Right cardiac atrium (tissue), 5 donors: ENCODE results near the gene FCAMR. TPM values are rescaled to one million over a fixed set of nuclear protein-coding genes. Genes with fewer than 3 reads are reported as not detected.
A peak's percentile ranks its signal among the peaks of the same experiment; 100 is the strongest.
"Not testable (repeated sequence)": the region's sequence is repeated elsewhere in the genome, so short reads cannot be mapped to it uniquely, and the experiment has no call there.

Source experiments
- ATAC-seq, 2 donors: fragments of 200-7000 bp; cut with Tn5 transposase; one replicate each; pipeline versions ENCODE4 v1.8.0 to v1.9.1; 2020; ENCODE audit warnings: moderate library complexity in 2 of 2, mild to moderate bottlenecking in 1 of 2
- DNase-seq, 3 donors: peaks; one replicate each; pipeline ENCODE4 v3.0.0-alpha.2; 2020
- H3K27ac ChIP-seq: one replicate; pipeline ENCODE4 v1.5.1; 2013; ENCODE audit warnings: mild to moderate bottlenecking, low read length, control low read depth, moderate library complexity
- H3K27me3 ChIP-seq: one replicate; pipeline ENCODE4 v1.6.1; 2013; ENCODE audit not compliant: control insufficient read depth, insufficient read depth
- H3K4me1 ChIP-seq: one replicate; pipeline ENCODE4 v1.6.1; 2013; ENCODE audit warnings: low read length; ENCODE audit not compliant: control insufficient read depth, insufficient read depth
- H3K4me3 ChIP-seq: one replicate; pipeline ENCODE4 v1.5.1; 2013; ENCODE audit warnings: low read length, control low read depth
- H3K9me3 ChIP-seq: one replicate; pipeline ENCODE4 v1.6.1; 2013; ENCODE audit warnings: low read length; ENCODE audit not compliant: control insufficient read depth
- WGBS: extraction: QIAGEN DNeasy Blood & Tissue Kit; methylation state at CpG from one replicate; pipeline ENCODE4 v1.1.7; 2013; 5-methylcytosine and 5-hydroxymethylcytosine counted together
- intact Hi-C, 4 donors: fragments of 100-400 bp; cut with DNase I; formaldehyde crosslinking; loops; one replicate each; pipeline versions ENCODE4 v1.11.0 to v1.14.0; 2022 to 2023
- polyA plus RNA-seq: library from polyadenylated mRNA; stranded (reverse); fragments of 200-250 nt; gene quantifications from one replicate; pipeline ENCODE4 v1.2.3, GENCODE V29; 2013
- total RNA-seq, 4 donors: library from RNA; stranded (reverse); fragmentation: NEBNext Ultra II Directional; extraction: Animal tissue kit (Norgen Biotek cat#: 25700); gene quantifications; one replicate each; pipeline ENCODE4 v1.2.1, GENCODE V29; 2021
- donor health status: healthy with polysubstance abuse.
- donor health status: DM: no; HTN: yes; CAD: no.
- donor health status: DM: no; HTN: no; CAD: no.
- donor health status: DM: no; HTN: yes; CAD: no; lungs with severe emphysema.
- donor health status: DM: yes; HTN: yes; CAD: no.

The FCAMR gene
- total and polyA plus RNA-seq, 5 donors, result not detected

DNA sequence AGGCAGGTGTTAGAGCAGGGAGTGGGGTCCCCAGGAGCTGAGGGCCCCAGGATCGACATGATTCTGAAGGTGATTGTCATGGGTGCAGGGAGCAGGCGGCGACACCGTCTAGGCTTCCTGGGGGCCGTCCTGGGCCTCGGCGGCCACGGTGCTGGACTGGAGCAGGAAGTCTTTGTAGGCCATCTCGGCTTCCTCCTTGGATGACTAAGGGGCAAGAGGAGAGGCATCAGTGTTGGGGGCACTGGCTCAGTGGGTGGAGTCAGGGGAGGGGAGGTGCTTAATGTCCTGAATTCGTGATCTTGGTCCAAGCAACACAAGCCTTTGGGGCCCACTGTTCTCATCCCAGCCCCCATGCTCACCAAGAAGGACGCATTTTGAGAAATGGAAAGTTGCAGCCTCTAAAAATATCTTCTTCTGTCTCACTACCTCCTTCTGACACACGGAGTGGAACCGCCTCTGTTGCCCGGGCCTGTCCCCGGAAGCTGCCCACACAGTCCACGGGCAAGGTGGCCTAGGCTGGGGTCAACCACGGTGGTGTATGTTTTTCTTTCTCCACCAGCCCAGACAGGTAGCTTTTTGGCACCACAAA, 40.0 kb downstream of the FCAMR start:
- Histone ChIP-seq H3K4me1 (no peaks in the 10 kb centered on the region), H3K9me3 (no peaks in the 10 kb centered on the region), H3K27ac (no peak overlapping the region), H3K27me3 (no peaks in the 10 kb centered on the region), H3K4me3 (no peak overlapping the region)
- intact Hi-C loops, result no loop called here
- 74% methylated on average over 17 of the region's 17 CpGs for WGBS
- ATAC-seq (no peak), DNase-seq (no peak)

DNA sequence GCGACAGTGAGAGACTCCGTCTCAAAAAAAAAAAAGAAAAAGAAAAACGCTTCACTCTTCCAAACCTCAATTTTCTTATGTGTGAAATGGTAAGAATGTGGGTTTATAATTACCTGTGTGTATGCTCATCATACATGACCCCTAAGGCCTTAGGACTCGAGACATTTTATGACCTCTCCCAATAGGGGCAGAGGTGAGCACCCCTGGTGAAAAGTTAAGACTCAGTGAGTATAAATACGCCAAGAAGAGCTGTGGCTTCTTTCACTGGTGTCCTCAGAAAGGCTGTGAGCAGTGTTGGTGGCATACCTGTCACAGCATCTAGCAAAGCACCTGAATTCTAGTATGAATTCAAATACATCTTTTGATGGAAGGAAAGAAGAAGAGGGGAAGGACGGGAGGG, 40.7 kb downstream of the FCAMR start:
- WGBS, result 89% methylated on average over 6 of the region's 6 CpGs
- Histone ChIP-seq H3K9me3 (no peaks in the 10 kb centered on the region), H3K27me3 (no peaks in the 10 kb centered on the region), H3K27ac (no peak overlapping the region), H3K4me1 (no peaks in the 10 kb centered on the region), H3K4me3 (no peak overlapping the region)
- intact Hi-C loops, result no loop called here
- DNase-seq (no peak), ATAC-seq (no peak)

DNA sequence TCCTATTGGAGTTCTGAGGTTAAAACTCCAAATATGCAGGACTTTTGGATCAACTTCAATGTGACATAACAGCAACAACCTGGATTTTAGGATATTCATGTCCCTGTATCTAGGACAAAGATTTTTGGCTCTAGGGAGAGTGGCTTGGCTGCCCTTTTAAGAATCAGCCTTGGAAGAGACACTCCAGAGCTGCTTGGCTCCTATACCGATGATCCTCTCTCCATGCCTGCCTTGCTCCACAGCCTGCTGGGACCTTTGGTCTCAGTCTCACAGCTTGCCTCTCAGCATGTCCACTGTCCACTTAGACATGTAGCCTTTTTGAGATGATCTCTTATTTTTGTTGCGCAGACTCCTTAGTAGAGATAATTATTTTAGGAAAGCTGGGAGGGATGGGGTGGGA, 44.0 kb downstream of the FCAMR start:
- no peak overlapping the region for H3K27ac ChIP-seq
- 70% methylated on average over 2 of the region's 2 CpGs for WGBS
- no peaks in the 10 kb centered on the region for H3K9me3 ChIP-seq
- no peaks in the 10 kb centered on the region for H3K4me1 ChIP-seq
- intact Hi-C loops, result no loop called here
- DNase-seq, result no peak
- H3K27me3 ChIP-seq, result no peaks in the 10 kb centered on the region
- H3K4me3 ChIP-seq, result no peak overlapping the region
- ATAC-seq, result no peak

DNA sequence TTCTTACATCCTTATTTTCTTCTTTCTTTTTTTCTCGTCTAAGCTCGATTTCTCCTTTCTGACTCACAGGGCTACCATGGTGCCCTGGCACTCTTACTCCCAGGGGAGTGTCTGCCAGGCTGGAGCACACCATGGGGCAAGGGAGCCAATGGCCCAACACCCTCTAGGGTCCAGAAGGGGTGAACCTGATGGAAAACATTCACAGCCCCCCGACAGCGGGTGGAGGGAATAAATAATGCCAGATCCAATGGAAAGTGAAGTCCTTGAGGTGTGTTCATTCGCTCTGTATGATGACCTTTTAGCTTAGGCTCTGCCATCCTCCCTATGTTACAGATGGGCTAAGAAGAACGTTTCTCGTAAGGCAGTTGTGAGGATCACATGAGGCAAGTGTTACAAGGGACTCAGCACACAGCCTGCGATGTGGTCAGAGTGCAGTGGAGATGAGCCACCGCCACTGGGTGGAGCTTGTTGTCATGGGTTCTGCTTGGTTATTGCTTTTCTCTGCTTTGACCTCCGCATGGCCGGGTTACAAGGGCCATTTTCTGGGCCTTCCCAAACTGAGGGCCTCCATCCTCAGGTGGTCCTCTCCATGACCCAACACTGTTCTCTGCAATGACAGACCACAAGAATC, 45.0 kb downstream of the FCAMR start:
- WGBS, result 79% methylated on average over 11 of the region's 11 CpGs
- H3K27ac ChIP-seq, result no peak overlapping the region
- peak; percentile 30 to 74 (median 67) for DNase-seq
- intact Hi-C loops, result no loop called here
- no peaks in the 10 kb centered on the region for H3K4me1 ChIP-seq
- ATAC-seq, result peak; percentile 36 to 46
- no peak overlapping the region for H3K4me3 ChIP-seq
- no peaks in the 10 kb centered on the region for H3K9me3 ChIP-seq
- H3K27me3 ChIP-seq, result no peaks in the 10 kb centered on the region

DNA sequence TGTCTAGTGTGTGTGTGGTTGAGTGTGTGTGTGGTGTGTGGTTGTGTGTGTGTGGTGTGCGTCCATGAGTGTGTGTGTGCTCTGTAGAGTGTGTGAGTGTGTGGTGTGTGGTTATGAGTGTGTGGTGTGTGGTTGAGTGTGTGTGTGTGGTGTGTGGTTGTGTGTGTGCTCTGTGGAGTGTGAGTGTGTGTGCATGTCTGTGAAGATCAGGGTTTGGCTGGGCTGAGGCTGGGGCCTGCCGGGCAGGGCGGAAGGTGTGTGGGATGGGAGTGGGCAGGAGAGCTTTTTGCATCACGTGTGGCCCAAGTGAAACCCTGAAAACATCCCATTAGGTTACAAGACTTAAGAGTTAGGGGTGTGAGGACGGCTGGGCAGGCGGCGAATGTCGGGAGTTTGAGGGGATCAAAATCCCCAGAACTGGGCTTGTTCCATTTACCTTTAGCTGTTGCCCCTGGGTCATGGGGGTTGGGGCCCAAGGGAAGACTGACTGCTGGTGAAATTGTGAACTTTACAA, 45.6 kb downstream of the FCAMR start:
- no peaks in the 10 kb centered on the region for H3K4me1 ChIP-seq
- no peak for ATAC-seq
- H3K4me3 ChIP-seq, result no peak overlapping the region
- WGBS, result 83% methylated on average over 8 of the region's 8 CpGs
- intact Hi-C loops, result no loop called here
- no peaks in the 10 kb centered on the region for H3K27me3 ChIP-seq
- H3K9me3 ChIP-seq, result no peaks in the 10 kb centered on the region
- DNase-seq, result no peak
- no peak overlapping the region for H3K27ac ChIP-seq

DNA sequence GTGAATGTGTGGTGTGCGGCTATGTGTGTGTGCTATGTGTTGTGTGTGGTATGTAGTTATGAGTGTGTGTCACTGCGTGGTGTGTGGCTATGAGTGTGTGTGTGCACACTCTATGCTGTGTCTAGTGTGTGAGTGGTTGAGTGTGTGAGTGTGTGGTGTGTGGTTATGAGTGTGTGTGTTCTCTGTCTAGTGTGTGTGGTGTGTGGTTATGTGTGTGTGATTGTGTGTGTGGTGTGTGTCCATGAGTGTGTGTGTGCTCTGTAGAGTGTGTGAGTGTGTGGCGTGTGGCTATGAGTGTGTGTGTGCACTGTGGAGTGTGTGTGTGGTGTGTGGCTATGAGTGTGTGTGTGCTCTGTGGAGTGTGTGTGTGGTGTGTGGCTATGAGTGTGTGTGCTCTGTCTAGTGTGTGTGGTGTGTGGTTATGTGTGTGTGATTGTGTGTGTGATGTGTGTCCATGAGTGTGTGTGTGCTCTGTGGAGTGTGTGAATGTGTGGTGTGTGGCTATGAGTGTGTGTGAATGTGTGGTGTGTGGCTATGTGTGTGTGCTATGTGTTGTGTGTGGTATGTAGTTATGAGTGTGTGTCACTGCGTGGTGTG, 46.2 kb downstream of the FCAMR start:
- H3K27ac ChIP-seq, intact Hi-C loops, H3K4me3 ChIP-seq, H3K27me3 ChIP-seq, H3K9me3 ChIP-seq, H3K4me1 ChIP-seq, DNase-seq: not testable (repeated sequence)
- peak; percentile 47 to 52 for ATAC-seq
- 97% methylated on average over 4 of the region's 4 CpGs for WGBS

DNA sequence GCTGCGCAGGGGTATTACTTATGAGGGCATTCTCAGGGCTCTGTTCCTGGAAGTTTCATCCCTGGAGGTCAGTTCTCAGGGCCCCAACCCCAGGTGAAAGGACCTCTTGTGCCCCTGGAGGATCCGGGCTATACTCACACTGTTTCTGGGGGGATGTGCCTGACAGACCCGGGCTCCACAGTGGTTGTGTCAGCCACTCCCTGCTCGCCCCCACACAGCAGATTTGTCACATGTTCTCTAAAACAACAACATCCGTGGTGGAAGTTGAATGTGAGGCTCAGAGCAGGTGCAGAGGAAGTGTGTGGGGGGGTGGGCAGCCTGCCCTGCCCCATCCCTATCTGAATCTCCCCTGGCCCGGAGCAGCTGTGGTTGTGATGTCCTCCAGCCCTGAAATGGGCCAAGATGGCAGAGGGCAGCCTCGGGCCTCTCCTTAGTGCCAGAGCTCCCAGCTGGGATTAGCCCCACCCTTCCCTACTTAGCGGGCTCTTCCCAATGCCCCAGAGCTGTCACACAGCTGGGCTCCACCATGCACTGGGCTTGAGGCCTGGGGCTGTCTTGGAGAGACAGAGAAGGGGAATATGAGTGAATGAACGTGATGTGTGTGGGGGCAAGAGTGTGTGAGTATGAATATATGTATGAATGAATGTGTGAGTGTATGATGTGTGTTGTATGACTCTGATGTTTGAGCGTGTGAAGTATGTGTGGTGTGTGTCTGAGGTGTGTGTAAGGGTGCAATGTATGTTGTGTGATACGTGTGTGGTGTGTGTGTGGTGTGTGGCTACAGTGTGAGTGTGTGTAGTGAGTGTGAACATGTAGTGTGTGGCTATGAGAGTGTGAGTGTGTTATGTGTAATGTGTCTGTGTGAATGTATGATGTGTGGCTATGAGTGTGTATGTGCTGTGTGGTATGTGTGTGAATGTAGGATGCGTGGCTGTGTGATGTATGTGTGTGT, 47.0 kb downstream of the FCAMR start:
- intact Hi-C loops, result no loop called here
- peak in 1 of 2 donors; percentile 20 for ATAC-seq
- DNase-seq, result no peak
- 64% methylated on average over 12 of the region's 12 CpGs for WGBS
- Histone ChIP-seq H3K27me3 (no peaks in the 10 kb centered on the region), H3K27ac (no peak overlapping the region), H3K4me1 (no peaks in the 10 kb centered on the region), H3K4me3 (no peak overlapping the region), H3K9me3 (no peaks in the 10 kb centered on the region)

DNA sequence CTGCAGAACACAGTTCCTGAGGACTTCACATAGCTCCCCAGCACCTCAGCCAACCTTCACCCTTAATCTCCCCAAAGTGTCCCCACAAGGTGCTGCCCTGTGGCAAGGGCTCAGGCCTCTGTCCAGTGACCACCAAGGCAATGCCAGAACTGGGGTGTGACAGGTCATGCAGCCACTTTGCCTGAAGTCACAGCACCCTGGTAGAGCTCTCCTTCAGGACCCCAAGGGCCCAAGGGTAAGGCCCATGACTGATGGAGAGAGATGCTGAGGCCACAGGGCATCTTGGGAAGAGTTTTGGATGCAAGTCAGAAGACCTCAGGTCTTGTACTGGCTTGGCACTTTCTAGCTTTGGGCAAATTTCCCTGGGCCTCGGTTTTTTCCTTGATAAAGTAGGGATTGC, 47.7 kb downstream of the FCAMR start:
- 79% methylated on average over 1 of the region's 1 CpG for whole genome bisulfite sequencing
- no peak for DNase-seq
- no peaks in the 10 kb centered on the region for H3K27me3 ChIP-seq
- H3K4me3 ChIP-seq, result no peak overlapping the region
- no peaks in the 10 kb centered on the region for H3K9me3 ChIP-seq
- H3K27ac ChIP-seq, result no peak overlapping the region
- no peak for ATAC-seq
- H3K4me1 ChIP-seq, result no peaks in the 10 kb centered on the region
- intact Hi-C loops, result no loop called here

DNA sequence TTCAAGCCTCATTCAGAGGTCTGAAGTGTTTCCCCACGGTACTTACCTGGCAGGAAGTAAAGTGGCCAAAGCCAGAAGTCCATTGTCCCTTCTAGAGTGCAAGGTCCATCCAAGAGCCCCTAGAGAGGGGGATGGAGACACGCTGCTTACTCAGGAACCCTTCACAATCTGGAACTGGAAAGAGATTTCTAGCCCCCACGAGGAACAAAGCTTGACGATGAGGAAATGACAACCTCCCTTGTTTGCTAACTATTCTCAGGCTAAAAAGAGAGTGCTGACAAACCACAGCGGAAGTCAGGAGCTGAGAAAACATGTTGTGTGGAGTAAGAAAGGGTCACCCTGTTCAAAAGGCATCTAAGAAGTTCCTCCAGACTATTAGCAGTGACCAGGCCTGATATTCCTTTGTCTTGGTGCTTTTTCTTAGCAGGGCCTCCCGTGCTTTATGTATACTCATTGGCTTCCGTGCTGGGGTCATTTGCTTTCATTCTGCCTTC, 48.4 kb downstream of the FCAMR start, which contains the start of gene FCMR:
FCMR (minus strand) TSS at position 170 of the 494 bp plus-strand sequence; CDS start at position 83, 87 bp downstream.
- no peak within 1 kb of the TSS for H3K27ac ChIP-seq
- no peaks in the 10 kb centered on the region for H3K9me3 ChIP-seq
- ATAC-seq, result peak in 1 of 2 donors; percentile 24
- no peak within 1 kb of the TSS for H3K4me3 ChIP-seq
- 45% methylated on average over 7 of the region's 7 CpGs for WGBS
- H3K27me3 ChIP-seq, result no peaks in the 10 kb centered on the region
- DNase-seq, result no peak
- H3K4me1 ChIP-seq, result no peaks in the 10 kb centered on the region
- intact Hi-C loops, result no loop called here

DNA sequence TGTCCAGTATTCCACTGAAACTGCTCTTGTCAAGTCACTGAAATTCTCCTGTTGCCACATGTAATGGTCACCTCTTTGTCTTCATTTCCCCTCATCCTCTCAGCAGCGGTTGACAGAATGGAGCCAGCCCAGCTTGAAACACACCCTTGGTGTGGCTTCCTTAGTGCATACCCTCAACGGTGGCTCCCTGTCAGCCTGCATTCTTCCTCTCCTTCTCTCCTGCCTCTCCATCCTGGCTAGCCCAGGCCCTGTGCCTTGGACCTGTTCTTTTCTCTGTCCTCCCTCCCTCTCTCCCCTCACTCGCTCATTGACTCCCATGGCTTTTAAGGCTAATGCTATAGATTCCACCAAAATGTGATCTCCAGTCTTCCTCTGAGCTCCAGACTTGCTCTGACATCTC, 52.2 kb downstream of the FCAMR start:
- WGBS, result 74% methylated on average over 3 of the region's 3 CpGs
- intact Hi-C loops, result loop anchor here in 3 of 4 donors (10.0 kb wide), 4 partner anchors 183 to 433 kb away; no protein-coding TSS in a partner anchor
- Histone ChIP-seq H3K27ac (no peak overlapping the region), H3K9me3 (no peaks in the 10 kb centered on the region), H3K27me3 (no peaks in the 10 kb centered on the region), H3K4me3 (no peak overlapping the region), H3K4me1 (no peaks in the 10 kb centered on the region)
- no peak for ATAC-seq
- no peak for DNase-seq
